Ishikawa (cell line): Measurements from ENCODE around the gene COX10.

Source experiments
- CEBPB ChIP-seq: IDR thresholded peaks from 2 replicates; pipeline ENCODE4 v1.6.1; 2012
- EGR1 ChIP-seq: IDR thresholded peaks from 2 replicates; pipeline ENCODE4 v1.6.1; 2012
- EP300 ChIP-seq: IDR thresholded peaks from 2 replicates; pipeline ENCODE4 v1.6.1; 2012; ENCODE audit warnings: borderline replicate concordance
- FOXM1 ChIP-seq: IDR thresholded peaks from 2 replicates; pipeline ENCODE4 v1.6.1; 2012; ENCODE audit warnings: low read depth, borderline replicate concordance
- NFIC ChIP-seq: IDR thresholded peaks from 2 replicates; pipeline ENCODE4 v1.6.1; 2012
- REST ChIP-seq: IDR thresholded peaks from 2 replicates; pipeline ENCODE4 v1.6.1; 2012; ENCODE audit warnings: low read depth, mild to moderate bottlenecking
- TAF1 ChIP-seq: IDR thresholded peaks from 2 replicates; pipeline ENCODE4 v1.6.1; 2012; ENCODE audit warnings: low read depth, mild to moderate bottlenecking
- YY1 ChIP-seq: IDR thresholded peaks from 2 replicates; pipeline ENCODE4 v1.6.1; 2012; ENCODE audit warnings: low read depth
- ZBTB7A ChIP-seq: IDR thresholded peaks from 2 replicates; pipeline ENCODE4 v1.6.1; 2012; ENCODE audit warnings: low read depth

GRCh38 chr17:14165616-14166015, 96.3 kb downstream of the COX10 start:
- TF ChIP-seq REST (no peak), CEBPB (no peak), TAF1 (no peak), YY1 (no peak), NFIC (no peak), EP300 (no peak), ZBTB7A (no peak), EGR1 (no peak), FOXM1 (no peak)
